ENCODE data around the gene PLXDC2.

PLXDC2 gene

DNA sequence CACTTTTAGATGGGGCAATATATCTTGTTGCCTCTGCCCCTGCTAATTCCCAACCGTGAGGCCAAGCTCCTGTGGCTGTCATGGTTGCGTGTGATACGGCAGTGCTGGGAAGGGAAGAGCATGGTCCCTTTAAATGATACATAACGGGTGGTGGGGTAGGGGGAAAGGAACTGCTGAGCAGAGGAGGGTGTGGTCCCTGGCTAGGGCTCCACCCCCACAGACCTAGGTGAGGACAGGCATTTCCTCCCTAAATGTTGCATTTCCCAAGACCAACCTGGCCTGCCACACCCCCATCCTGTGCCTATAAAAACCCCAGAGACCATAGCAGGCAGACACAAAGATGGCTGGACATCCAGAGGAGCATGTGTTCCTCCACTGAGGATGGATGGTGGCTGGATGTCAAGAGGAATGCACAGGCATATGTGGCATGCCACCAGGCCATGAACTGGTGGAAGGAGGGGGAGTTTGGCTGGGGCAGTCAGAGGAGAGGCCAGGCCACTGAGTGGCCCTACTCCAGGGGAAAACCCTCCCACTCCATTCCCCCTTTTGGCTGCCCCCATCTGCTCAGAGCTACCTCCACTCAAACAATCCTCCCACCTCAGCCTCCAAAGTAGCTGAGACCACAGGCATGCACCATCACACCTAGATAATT is 104.0 kb downstream of the PLXDC2 start:
- FAIRE-seq (no peak), DNase-seq (ENCODE audit: insufficient read length) (no peak)
- TF ChIP-seq TAF1 (IDR thresholded peaks at IDR 0.05; ENCODE audit: borderline replicate concordance, low read depth, low read length) (no peak), POLR2AphosphoS5 (IDR thresholded peaks at IDR 0.05; ENCODE audit: low read depth, low read length) (no peak), POLR2A (IDR thresholded peaks at IDR 0.05; ENCODE audit: low read depth, low read length) (no peak)

DNA sequence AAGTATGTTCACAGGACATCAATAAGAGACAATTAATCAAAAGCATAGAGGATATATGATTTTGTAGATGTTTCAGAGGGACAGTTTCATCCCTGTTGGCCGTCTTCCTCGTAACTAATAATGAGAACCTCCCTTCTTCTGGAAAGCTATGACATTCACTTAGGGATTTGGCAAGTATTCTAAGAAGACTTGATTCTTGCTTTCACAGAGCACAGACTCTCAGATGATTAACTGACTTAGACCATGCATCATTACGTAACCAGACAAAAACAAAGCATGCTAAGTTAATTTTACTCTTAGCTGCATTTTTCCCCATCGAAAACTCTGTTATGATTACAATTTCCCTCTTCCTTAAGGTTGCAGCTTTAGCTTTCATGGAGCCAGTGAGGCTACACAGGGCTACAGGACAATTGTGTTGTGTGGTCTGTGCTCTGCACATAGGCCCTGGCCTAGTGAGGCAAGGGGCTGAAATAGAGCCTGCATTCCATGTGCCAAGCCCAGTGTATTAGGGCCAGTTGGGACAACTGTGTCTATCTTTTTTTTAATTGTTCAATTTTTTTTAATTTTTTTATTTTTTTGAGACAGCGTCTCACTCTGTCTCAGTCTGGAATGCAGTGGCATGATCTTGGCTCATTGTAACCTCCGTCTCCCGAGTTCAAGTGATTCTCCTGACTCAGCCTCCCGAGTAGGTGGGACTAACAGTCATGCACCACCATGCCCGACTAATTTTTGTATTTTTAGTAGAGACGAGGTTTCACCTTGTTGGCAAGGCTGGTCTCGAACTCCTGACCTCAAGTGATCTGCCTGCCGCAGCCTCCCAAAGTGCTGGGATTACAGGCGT is 105.3 kb downstream of the PLXDC2 start:
- TF ChIP-seq POLR2AphosphoS5 (IDR thresholded peaks at IDR 0.05; ENCODE audit: low read depth, low read length) = no peak
- TF ChIP-seq TAF1 (IDR thresholded peaks at IDR 0.05; ENCODE audit: borderline replicate concordance, low read depth, low read length) = no peak
- TF ChIP-seq POLR2A (IDR thresholded peaks at IDR 0.05; ENCODE audit: low read depth, low read length) = no peak
- no peak for DNase-seq (ENCODE audit: insufficient read length)
- no peak for FAIRE-seq

DNA sequence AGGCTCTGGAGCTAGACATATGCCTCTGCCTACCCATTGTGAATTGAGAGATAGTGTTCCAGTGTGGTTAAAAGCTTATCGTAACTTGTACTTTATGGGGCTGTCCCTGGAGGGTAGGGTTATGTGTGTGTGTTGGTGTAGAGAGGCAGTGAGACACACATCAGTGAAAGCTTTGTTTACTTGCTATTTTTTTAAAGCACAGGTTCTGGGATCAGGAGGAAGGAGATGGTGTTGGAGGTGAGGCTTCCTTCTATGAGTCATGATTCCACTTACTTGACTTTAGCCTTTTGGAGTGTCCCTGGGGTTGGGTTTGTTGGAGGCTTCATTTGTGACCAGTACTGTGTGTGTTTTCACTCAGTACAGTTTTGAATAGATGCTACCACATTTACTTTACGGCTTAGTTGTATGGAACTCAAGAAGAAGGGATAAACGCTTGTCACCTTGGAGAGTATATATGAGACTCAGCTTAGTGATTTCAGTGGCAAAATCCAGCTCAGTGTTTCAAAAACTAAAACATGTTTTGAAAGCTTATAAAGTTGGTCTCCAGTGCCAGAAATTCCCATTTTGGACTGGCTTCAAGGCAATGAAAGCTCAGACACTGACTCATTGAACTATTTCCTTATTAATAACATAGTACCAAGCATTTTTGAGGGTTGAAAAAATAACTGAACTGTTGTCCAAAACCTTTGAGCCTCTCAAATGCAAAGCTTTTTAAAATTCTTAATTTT is 106.2 kb downstream of the PLXDC2 start:
- no peak for FAIRE-seq

DNA sequence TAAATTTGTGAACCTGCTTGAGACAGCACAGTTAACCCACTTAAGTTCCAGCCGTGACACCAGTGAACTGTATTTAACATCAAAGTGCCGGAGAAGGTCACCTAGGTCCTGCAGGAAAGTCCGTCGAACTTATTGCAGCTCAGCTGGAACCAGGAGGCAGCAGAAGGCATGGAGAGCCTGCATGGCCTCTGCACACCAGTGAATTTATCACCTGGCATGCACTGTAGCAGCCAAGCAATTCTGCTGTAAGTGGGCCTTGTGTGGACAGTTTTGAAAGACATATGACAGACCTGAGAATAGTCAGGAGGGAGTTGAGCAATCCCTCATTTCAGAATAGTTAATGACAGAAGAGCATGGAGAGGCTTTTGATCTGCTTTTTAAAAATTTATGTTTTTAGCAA is 108.8 kb downstream of the PLXDC2 start:
- TF ChIP-seq POLR2AphosphoS5 (IDR thresholded peaks at IDR 0.05; ENCODE audit: low read depth, low read length) (no peak), TAF1 (IDR thresholded peaks at IDR 0.05; ENCODE audit: borderline replicate concordance, low read depth, low read length) (no peak), POLR2A (IDR thresholded peaks at IDR 0.05; ENCODE audit: low read depth, low read length) (no peak)
- FAIRE-seq (no peak), DNase-seq (ENCODE audit: insufficient read length) (no peak)

More for the DNA sequence above, 106.2 kb downstream of the PLXDC2 start:
- no peak for TF ChIP-seq POLR2AphosphoS5 (IDR thresholded peaks at IDR 0.05; ENCODE audit: low read depth, low read length)
- no peak for TF ChIP-seq POLR2A (IDR thresholded peaks at IDR 0.05; ENCODE audit: low read depth, low read length)
- DNase-seq (ENCODE audit: insufficient read length) = no peak

DNA sequence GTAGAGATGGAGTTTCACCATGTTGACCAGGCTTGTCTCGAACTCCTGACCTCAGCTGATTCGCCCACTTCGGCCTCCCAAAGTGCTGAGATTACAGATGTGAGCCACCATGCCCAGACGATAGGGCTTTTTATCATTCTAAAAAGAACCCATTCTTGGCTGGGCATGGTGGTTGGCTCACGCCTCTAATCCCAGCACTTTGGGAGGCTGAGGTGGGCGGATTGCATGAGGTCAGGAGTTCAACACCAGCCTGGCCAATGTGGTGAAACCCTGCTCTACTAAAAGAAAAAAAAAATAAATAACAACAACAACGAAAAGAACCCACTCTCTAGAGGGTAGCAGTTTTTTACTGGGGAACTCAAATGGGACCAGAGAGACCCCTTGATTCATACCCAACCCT is 112.7 kb downstream of the PLXDC2 start:
- FAIRE-seq = no peak
- TF ChIP-seq POLR2A (IDR thresholded peaks at IDR 0.05; ENCODE audit: low read depth, low read length) (no peak), POLR2AphosphoS5 (IDR thresholded peaks at IDR 0.05; ENCODE audit: low read depth, low read length) (no peak), TAF1 (IDR thresholded peaks at IDR 0.05; ENCODE audit: borderline replicate concordance, low read depth, low read length) (no peak)
- DNase-seq (ENCODE audit: insufficient read length) = no peak

DNA sequence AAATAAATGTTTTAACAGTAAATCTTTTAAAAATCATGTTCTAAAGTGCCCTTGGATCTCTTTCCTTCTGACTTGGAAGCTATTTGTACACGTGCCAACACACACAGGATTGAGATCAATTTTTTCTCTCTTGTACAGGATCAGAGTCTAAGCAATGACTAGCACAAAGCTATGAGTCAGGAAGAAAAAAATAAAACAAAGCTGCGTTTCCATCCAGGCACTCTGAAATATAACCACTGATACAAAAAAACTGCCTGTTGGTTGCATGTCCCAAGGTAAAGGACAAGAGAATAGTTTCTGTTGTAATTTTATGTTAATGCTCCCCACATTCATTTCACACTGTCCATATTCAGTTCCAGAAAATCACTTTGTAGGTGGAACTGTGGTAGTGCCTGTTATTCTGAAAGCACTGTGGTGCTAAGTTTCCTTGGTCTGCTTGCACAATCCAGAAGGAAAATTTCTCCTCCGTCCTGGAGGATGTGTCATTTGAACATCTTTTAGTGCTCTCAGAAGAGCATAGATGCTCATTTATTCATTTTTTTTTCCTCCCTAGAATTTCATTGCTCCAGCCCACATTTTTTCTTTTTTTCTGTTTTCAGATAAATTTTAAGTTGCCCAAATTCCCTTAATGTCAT is 113.4 kb downstream of the PLXDC2 start:
- no peak for TF ChIP-seq POLR2AphosphoS5 (IDR thresholded peaks at IDR 0.05; ENCODE audit: low read depth, low read length)
- DNase-seq (ENCODE audit: insufficient read length) (no peak), FAIRE-seq (no peak)

DNA sequence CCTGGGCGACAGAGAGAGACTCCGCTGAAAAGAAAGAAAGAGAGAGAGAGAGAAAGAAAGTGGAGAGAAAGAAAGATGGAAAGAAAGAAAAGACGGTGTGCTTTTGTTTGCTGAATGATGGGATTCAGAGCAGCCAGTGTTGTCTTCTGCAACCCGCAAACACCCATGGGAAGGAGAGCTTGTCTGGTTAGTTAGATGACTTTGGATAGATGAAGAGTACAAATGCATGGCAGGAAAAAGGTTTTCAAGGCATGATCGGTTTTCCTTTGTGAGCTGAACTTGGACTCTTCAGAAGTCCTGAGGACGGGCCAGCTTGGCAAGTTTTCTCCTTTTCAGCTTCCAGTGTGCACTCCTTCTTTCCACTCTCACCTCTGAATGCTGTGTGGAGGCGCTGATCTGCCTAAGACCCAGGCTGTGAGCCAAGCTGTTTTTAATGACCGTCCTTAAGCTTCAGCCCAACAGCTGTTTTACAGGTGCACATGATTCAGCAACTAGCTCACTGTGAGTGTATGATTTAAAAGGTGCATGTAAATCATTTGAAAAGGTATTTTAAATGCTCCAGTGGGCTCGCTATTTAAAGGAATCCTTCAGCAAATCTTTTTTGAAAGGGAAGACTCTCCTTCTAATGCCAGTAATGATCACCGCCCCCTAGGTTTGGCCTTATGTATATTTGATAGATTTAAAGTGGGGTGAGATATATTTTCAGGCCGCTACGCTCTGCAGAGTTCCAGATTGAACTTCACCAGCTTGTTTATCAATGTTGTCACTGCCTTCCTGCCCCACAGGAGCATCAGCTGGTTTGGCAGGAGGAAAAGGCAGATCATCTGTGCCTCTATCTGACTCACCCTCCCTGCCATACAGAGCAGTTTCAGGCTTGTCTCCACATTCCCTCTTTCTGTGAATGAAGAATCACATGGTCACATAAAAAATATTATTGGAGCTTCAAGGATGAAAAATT is 115.0 kb downstream of the PLXDC2 start:
- DNase-seq (ENCODE audit: insufficient read length) = no peak
- TF ChIP-seq POLR2AphosphoS5 (IDR thresholded peaks at IDR 0.05; ENCODE audit: low read depth, low read length) (no peak), POLR2A (IDR thresholded peaks at IDR 0.05; ENCODE audit: low read depth, low read length) (no peak), TAF1 (IDR thresholded peaks at IDR 0.05; ENCODE audit: borderline replicate concordance, low read depth, low read length) (no peak)
- FAIRE-seq = no peak

DNA sequence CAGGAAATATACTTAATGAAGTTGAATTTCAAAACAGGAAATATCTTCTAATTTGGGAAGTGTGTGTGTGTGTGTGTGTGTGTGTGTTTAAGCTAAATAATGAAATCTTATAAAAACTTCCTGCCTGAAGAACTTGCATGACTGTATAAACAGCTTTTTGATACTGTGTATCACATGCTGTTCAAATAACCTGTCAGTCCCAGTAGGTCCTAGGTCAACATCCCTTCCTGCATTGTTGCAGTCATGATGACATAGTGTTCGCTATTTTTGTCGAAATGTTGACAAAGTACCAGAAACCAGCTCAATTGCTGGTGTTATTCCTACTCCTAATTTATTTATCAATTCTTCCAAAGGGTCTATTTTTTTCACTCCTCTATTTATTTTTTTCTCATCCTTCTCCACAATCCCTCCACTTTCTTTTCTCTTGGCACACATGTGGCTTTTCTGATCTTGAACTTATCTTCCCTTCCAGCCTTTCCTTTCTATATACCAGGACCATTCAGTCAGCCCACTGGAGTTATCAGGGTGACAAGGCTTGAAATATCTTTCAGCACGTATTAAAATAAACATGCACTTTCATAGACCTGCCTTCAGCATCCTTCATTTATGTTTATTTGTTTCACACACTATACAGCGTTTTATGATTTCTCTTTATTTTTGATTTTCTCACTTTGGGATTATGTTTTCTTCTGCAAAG is 115.8 kb downstream of the PLXDC2 start:
- no peak for FAIRE-seq
- TF ChIP-seq POLR2A (IDR thresholded peaks at IDR 0.05; ENCODE audit: low read depth, low read length) (no peak), TAF1 (IDR thresholded peaks at IDR 0.05; ENCODE audit: borderline replicate concordance, low read depth, low read length) (no peak), POLR2AphosphoS5 (IDR thresholded peaks at IDR 0.05; ENCODE audit: low read depth, low read length) (no peak)
- no peak for DNase-seq (ENCODE audit: insufficient read length)

DNA sequence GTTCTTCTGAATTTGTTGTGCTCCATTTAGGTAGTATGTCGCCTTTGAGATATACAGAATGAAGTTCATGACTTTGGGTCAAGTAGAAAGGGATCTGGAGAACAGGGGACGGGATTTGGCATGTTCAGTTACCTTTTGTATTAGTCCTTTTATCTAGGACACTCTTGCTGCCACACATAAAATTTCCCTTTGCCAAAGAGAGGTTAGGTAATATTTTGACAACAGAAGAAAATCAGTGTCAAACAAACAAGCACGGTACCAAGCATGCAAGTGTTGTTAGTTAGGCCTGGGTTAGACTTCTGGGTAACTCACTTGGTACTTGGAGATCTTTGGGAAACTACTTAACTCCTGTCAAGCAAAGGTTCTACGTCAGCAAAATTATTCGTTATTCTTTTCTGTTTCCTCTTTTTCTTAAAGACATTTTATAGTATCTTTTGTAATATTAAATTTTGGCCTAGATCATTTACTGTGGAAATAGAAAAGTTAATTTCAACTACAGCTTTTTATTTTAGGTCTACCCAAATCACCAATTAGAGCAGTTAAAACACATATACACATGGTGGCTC is 116.7 kb downstream of the PLXDC2 start:
- TF ChIP-seq POLR2AphosphoS5 (IDR thresholded peaks at IDR 0.05; ENCODE audit: low read depth, low read length) = no peak
- TF ChIP-seq POLR2A (IDR thresholded peaks at IDR 0.05; ENCODE audit: low read depth, low read length) = no peak
- no peak for TF ChIP-seq TAF1 (IDR thresholded peaks at IDR 0.05; ENCODE audit: borderline replicate concordance, low read depth, low read length)
- no peak for FAIRE-seq
- DNase-seq (ENCODE audit: insufficient read length) = no peak

DNA sequence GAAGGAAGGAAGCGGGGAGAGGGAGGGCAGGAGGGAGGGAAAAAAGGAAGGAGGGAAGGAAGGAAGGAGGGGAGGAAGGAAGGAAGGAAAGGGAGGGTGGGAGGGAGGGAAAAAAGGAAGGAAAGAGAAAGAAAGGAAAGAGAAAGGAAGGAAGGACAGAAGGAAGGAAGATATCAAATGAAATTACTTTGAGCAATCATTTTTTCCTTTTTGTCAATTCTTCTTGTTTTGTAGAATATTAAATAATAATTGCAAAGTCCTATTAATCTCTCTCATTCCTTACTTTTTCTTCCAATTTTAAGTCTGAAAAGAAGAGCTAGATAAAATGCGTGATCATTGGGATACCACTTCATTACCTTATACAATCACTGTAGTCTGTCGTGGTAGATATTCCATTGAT is 117.5 kb downstream of the PLXDC2 start:
- no peak for DNase-seq (ENCODE audit: insufficient read length)
- TF ChIP-seq TAF1 (IDR thresholded peaks at IDR 0.05; ENCODE audit: borderline replicate concordance, low read depth, low read length) (no peak), POLR2AphosphoS5 (IDR thresholded peaks at IDR 0.05; ENCODE audit: low read depth, low read length) (no peak), POLR2A (IDR thresholded peaks at IDR 0.05; ENCODE audit: low read depth, low read length) (no peak)
- FAIRE-seq = no peak

All from GM12892 (cell line).